ENCODE results near the gene INTS11. TPM values are rescaled to one million over a fixed set of nuclear protein-coding genes. Genes with fewer than 3 reads are reported as not detected.

INTS11 gene
- total and polyA plus RNA-seq, 10 of the 15 experiments (the other 5 are each of a cell fraction or from before 2014, with no cell fraction given): 2.5 to 117 (median 77.7) TPM

DNA sequence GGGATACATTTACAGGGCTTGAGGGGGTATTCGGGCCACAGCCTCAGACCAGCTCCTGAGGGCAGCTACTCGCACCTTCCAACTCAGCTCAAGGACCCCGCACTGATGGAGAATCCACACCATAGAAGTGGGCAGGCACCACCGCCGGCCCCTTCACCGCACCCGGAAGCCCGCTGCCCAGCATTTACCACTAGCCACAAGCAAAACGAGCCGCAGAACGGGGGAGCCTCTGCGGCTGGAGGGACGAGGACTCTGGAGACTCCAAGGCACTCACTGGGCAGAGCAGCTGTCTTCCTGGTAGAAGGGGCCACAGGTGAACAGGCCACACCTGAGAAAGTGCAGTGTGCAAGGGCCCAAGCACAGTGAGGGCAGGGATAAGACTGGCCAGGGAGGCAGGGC, 56.2 kb downstream of the INTS11 start:
- ATAC-seq (no peak), FAIRE-seq (no peak), DNase-seq (ENCODE audit: low read depth, low spot score) (no peak)
- 98% methylated on average over 13 of the region's 13 CpGs for WGBS (ENCODE audit: insufficient coverage, insufficient replicate concordance, low lambda C conversion rate, missing lambda C conversion rate)
- Histone ChIP-seq H4K20me1 (ENCODE audit: control insufficient read depth, insufficient read depth) (peaks cover 4% of the 10 kb centered on the region; the same call in 1 of the 2 replicates), H3K9ac (ENCODE audit: control insufficient read depth, insufficient read depth, low read length) (no peak overlapping the region), H2AFZ (ENCODE audit: control insufficient read depth, low read depth, low read length) (no peak overlapping the region), H3K4me3 (no peak overlapping the region), H3K79me2 (ENCODE audit: control insufficient read depth, insufficient read depth, low read length) (peaks cover 41% of the 10 kb centered on the region), H3K36me3 (ENCODE audit: control insufficient read depth in 2 of 2, insufficient read depth in 2 of 2, low read length in 1 of 2) (peaks cover 9 to 13% of the 10 kb centered on the region in 2 experiments; a peak in 3 of 4 replicates), H3K4me1 (ENCODE audit: control insufficient read depth, insufficient read depth, low read length) (peaks cover 14% of the 10 kb centered on the region), H3K27ac (ENCODE audit: control insufficient read depth, insufficient read depth) (no peak overlapping the region), H3K27me3 (replicated peaks in 1 of 2; ENCODE audit: control insufficient read depth in 2 of 2, insufficient read depth in 2 of 2, low read length in 1 of 2) (no peaks in the 10 kb centered on the region), H3K4me2 (ENCODE audit: control insufficient read depth, insufficient read depth) (no peak overlapping the region), H3K9me3 (replicated peaks; ENCODE audit: control insufficient read depth, insufficient read depth, low read length) (no peaks in the 10 kb centered on the region)
- SMC1A ChIA-PET (ENCODE audit: uncharacterized antibody, unreplicated experiment): no interaction called here
- RAD21 ChIA-PET (ENCODE audit: unreplicated experiment): no interaction called here
- TF ChIP-seq RBBP5 (conservative IDR thresholded peaks at IDR 0.05) (no peak), POLR2AphosphoS5 (IDR thresholded peaks at IDR 0.05; ENCODE audit: low read length) (0 out of 2 replicates have a peak, but pooled peaks have one; percentile 8)
- in situ Hi-C loops (cut with MboI): no loop called here
- intact Hi-C loops (cut with micrococcal nuclease; ENCODE audit: unreplicated experiment): no loop called here
- POLR2A ChIA-PET: interaction anchor here (0.6 kb wide), 1 partner anchor 134 kb away, joined by 3 read pairs; no protein-coding TSS in a partner anchor
- no TSS peak for BruUV-seq (replicated peaks)
- CTCF ChIA-PET: no interaction called here

DNA sequence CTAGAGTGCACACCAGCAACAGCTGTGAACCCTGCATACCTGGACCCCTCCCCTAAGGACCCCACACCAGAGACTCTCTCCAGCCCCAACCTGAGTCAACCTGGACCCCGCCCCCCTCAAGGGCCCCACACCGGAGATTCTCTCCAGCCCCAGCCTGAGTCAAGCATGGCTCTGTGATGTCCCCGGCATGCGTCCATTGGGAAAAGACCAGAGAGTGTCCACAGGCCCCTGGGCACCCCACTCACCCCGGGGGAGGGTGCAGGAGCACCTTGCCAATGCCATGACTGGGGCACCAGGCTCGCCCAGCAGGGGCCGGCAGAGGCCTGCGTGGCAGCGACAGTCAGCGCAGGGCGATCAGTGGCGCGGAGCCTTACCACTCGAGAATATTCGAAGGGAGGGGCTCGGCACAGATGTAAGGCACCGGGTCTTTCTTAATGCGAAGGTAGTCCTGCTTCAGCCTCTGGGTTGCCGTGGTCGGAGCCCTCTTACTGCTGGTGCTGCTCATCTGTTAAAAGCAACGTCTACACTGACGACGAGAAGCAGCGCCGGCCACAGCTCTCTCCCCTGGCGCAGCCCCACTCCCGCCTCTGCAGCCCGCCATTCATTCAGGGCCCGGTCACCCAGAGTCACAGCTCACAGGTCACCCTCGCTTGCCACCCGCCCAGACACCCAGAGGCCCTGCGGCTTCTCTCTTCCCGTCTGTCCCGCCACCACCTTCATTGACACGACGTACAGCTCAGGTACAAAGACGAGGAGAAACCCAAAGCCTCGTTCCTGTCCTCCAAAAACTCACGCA, 56.8 kb downstream of the INTS11 start:
- DNase-seq (ENCODE audit: low read depth, low spot score): no peak
- H3K4me3 ChIP-seq: no peak overlapping the region
- H3K36me3 ChIP-seq (ENCODE audit: control insufficient read depth in 2 of 2, insufficient read depth in 2 of 2, low read length in 1 of 2): peaks cover 13 to 15% of the 10 kb centered on the region in 2 experiments
- POLR2A ChIA-PET: no interaction called here
- H2AFZ ChIP-seq (ENCODE audit: control insufficient read depth, low read depth, low read length): no peak overlapping the region
- peaks cover 14% of the 10 kb centered on the region for H3K4me1 ChIP-seq (ENCODE audit: control insufficient read depth, insufficient read depth, low read length)
- 97% methylated on average over 37 of the region's 39 CpGs for WGBS (ENCODE audit: insufficient coverage, insufficient replicate concordance, low lambda C conversion rate, missing lambda C conversion rate)
- no peaks in the 10 kb centered on the region for H3K27me3 ChIP-seq (replicated peaks in 1 of 2; ENCODE audit: control insufficient read depth in 2 of 2, insufficient read depth in 2 of 2, low read length in 1 of 2)
- no peak overlapping the region for H3K4me2 ChIP-seq (ENCODE audit: control insufficient read depth, insufficient read depth)
- no peak for ATAC-seq
- peaks cover 4% of the 10 kb centered on the region; the same call in 1 of the 2 replicates for H4K20me1 ChIP-seq (ENCODE audit: control insufficient read depth, insufficient read depth)
- RAD21 ChIA-PET (ENCODE audit: unreplicated experiment): no interaction called here
- SMC1A ChIA-PET (ENCODE audit: uncharacterized antibody, unreplicated experiment): no interaction called here
- in situ Hi-C loops (cut with MboI) (no loop called here), intact Hi-C loops (cut with micrococcal nuclease; ENCODE audit: unreplicated experiment) (no loop called here)
- no peak overlapping the region for H3K9ac ChIP-seq (ENCODE audit: control insufficient read depth, insufficient read depth, low read length)
- no peak overlapping the region for H3K27ac ChIP-seq (ENCODE audit: control insufficient read depth, insufficient read depth)
- no TSS peak for BruUV-seq (replicated peaks)
- CTCF ChIA-PET: no interaction called here
- no peak for FAIRE-seq
- peaks cover 35% of the 10 kb centered on the region for H3K79me2 ChIP-seq (ENCODE audit: control insufficient read depth, insufficient read depth, low read length)
- no peaks in the 10 kb centered on the region for H3K9me3 ChIP-seq (replicated peaks; ENCODE audit: control insufficient read depth, insufficient read depth, low read length)
- TF ChIP-seq, protein P1, sequence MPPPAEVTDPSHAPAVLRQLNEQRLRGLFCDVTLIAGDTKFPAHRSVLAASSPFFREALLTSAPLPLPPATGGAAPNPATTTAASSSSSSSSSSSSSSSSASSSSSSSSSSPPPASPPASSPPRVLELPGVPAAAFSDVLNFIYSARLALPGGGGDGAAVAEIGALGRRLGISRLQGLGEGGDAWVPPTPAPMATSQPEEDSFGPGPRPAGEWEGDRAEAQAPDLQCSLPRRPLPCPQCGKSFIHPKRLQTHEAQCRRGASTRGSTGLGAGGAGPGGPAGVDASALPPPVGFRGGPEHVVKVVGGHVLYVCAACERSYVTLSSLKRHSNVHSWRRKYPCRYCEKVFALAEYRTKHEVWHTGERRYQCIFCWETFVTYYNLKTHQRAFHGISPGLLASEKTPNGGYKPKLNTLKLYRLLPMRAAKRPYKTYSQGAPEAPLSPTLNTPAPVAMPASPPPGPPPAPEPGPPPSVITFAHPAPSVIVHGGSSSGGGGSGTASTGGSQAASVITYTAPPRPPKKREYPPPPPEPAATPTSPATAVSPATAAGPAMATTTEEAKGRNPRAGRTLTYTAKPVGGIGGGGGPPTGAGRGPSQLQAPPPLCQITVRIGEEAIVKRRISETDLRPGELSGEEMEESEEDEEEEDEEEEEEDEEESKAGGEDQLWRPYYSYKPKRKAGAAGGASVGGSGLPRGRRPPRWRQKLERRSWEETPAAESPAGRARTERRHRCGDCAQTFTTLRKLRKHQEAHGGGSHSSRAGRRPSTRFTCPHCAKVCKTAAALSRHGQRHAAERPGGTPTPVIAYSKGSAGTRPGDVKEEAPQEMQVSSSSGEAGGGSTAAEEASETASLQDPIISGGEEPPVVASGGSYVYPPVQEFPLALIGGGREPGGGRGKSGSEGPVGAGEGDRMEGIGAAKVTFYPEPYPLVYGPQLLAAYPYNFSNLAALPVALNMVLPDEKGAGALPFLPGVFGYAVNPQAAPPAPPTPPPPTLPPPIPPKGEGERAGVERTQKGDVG (CRISPR knock-in tag; IDR thresholded peaks at IDR 0.05): no peak
- TF ChIP-seq, protein P2, sequence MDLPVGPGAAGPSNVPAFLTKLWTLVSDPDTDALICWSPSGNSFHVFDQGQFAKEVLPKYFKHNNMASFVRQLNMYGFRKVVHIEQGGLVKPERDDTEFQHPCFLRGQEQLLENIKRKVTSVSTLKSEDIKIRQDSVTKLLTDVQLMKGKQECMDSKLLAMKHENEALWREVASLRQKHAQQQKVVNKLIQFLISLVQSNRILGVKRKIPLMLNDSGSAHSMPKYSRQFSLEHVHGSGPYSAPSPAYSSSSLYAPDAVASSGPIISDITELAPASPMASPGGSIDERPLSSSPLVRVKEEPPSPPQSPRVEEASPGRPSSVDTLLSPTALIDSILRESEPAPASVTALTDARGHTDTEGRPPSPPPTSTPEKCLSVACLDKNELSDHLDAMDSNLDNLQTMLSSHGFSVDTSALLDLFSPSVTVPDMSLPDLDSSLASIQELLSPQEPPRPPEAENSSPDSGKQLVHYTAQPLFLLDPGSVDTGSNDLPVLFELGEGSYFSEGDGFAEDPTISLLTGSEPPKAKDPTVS (IDR thresholded peaks at IDR 0.05; ENCODE audit: low read depth, low read length): no peak
- TF ChIP-seq, protein P3, sequence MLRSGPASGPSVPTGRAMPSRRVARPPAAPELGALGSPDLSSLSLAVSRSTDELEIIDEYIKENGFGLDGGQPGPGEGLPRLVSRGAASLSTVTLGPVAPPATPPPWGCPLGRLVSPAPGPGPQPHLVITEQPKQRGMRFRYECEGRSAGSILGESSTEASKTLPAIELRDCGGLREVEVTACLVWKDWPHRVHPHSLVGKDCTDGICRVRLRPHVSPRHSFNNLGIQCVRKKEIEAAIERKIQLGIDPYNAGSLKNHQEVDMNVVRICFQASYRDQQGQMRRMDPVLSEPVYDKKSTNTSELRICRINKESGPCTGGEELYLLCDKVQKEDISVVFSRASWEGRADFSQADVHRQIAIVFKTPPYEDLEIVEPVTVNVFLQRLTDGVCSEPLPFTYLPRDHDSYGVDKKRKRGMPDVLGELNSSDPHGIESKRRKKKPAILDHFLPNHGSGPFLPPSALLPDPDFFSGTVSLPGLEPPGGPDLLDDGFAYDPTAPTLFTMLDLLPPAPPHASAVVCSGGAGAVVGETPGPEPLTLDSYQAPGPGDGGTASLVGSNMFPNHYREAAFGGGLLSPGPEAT (IDR thresholded peaks at IDR 0.05; ENCODE audit: low read depth): no peak
- TF ChIP-seq EZH2 (IDR thresholded peaks at IDR 0.05; ENCODE audit: borderline replicate concordance, control insufficient read depth, low read depth, low read length) (no peak), GATAD2B (conservative IDR thresholded peaks at IDR 0.05; ENCODE audit: low read depth) (no peak)
